HG03571 (cell line): Measurements from ENCODE around the gene TEKT4.
"Not testable (repeated sequence)": the region's sequence is repeated elsewhere in the genome, so short reads cannot be mapped to it uniquely, and the experiment has no call there.

Experiments
- ATAC-seq: cut with Tn5 transposase; IDR thresholded peaks from one replicate; pipeline ENCODE4 v1.9.1; 2021; ENCODE audit not compliant: unreplicated experiment

The TEKT4 gene

GRCh38 chr2:94875820-94876522, 4.7 kb downstream of the TEKT4 start:
- ATAC-seq = no peak

GRCh38 chr2:94876523-94876863, 5.3 kb downstream of the TEKT4 start:
- no peak for ATAC-seq

- ATAC-seq = no peak
Measured at GRCh38 chr2:94877129-94877528, 5.9 kb downstream of the TEKT4 start.

- ATAC-seq = not testable (repeated sequence)
Measured at GRCh38 chr2:94878575-94878974, 7.3 kb downstream of the TEKT4 start.

GRCh38 chr2:94879314-94879981, 8.2 kb downstream of the TEKT4 start:
- no peak for ATAC-seq

- no peak for ATAC-seq
Measured at GRCh38 chr2:94879982-94880377, 8.8 kb downstream of the TEKT4 start.

- no peak for ATAC-seq
Measured at GRCh38 chr2:94880507-94880906, 9.3 kb downstream of the TEKT4 start.

- ATAC-seq = no peak
Measured at GRCh38 chr2:94881070-94881469, 9.8 kb downstream of the TEKT4 start.

- ATAC-seq = no peak
Measured at GRCh38 chr2:94890234-94890633, 19.0 kb downstream of the TEKT4 start.

- ATAC-seq = not testable (repeated sequence)
Measured at GRCh38 chr2:94895273-94895672, 24.0 kb downstream of the TEKT4 start.

- not testable (repeated sequence) for ATAC-seq
Measured at GRCh38 chr2:94906976-94907375, 35.7 kb downstream of the TEKT4 start.

- ATAC-seq = no peak
Measured at GRCh38 chr2:94923196-94923595, 52.0 kb downstream of the TEKT4 start.

GRCh38 chr2:94924999-94925398, 53.8 kb downstream of the TEKT4 start:
- not testable (repeated sequence) for ATAC-seq
